Progenitor cell of endocrine pancreas (in vitro differentiated cells): ENCODE data around the gene ZFP90. TPM values are rescaled to one million over a fixed set of nuclear protein-coding genes. Genes with fewer than 3 reads are reported as not detected.

Source experiments
- DNase-seq: peaks from one replicate; pipeline ENCODE4 v3.0.0; 2021; ENCODE audit warnings: low spot score; ENCODE audit not compliant: unreplicated experiment
- H3K27ac Mint-ChIP-seq: 2 replicates; pipeline ENCODE4 v1.8.0; 2021; ENCODE audit warnings: mild to moderate bottlenecking, moderate library complexity, mixed read lengths
- H3K27me3 Mint-ChIP-seq: 2 replicates; pipeline ENCODE4 v1.8.0; 2021; ENCODE audit warnings: mixed read lengths
- H3K36me3 Mint-ChIP-seq: 2 replicates; pipeline ENCODE4 v1.8.0; 2022; ENCODE audit warnings: mixed read lengths; ENCODE audit not compliant: insufficient read depth
- H3K4me1 Mint-ChIP-seq: 2 replicates; pipeline ENCODE4 v1.8.0; 2021; ENCODE audit warnings: low read depth, mixed read lengths
- H3K4me3 Mint-ChIP-seq: 2 replicates; pipeline ENCODE4 v1.8.0; 2021; ENCODE audit warnings: low read depth, mild to moderate bottlenecking, moderate library complexity, mixed read lengths
- H3K9me3 Mint-ChIP-seq: 2 replicates; pipeline ENCODE4 v1.8.0; 2021; ENCODE audit warnings: low read depth, mixed read lengths
- CTCF ChIP-seq: fragments of 200-600 bp; sonication (generic); IDR thresholded peaks from one replicate; pipeline ENCODE4 v1.5.0; 2021; ENCODE audit warnings: antibody characterized with exemption, mild to moderate bottlenecking; ENCODE audit not compliant: unreplicated experiment
- total RNA-seq: library from RNA; stranded (reverse); gene quantifications from 2 replicates; pipeline ENCODE4 v1.2.1, GENCODE V29; 2021

ZFP90 gene
- total RNA-seq, 1 donor from 2014 or later, result 60.3 TPM

GRCh38 chr16:68509381-68509780 is 29.7 kb upstream of the ZFP90 start:
- Mint-ChIP-seq H3K27me3 (peaks cover 48% of the 10 kb centered on the region), H3K36me3 (no peaks in the 10 kb centered on the region), H3K4me3 (no peak overlapping the region), H3K9me3 (no peaks in the 10 kb centered on the region), H3K4me1 (no peaks in the 10 kb centered on the region), H3K27ac (no peak overlapping the region)
- TF ChIP-seq CTCF, result no peak
- DNase-seq, result no peak

GRCh38 chr16:68510775-68511174 is 28.3 kb upstream of the ZFP90 start:
- H3K36me3 Mint-ChIP-seq, result no peaks in the 10 kb centered on the region
- no peaks in the 10 kb centered on the region for H3K9me3 Mint-ChIP-seq
- no peak for TF ChIP-seq CTCF
- H3K27me3 Mint-ChIP-seq, result peaks cover 43% of the 10 kb centered on the region
- no peak overlapping the region for H3K4me3 Mint-ChIP-seq
- no peak overlapping the region for H3K27ac Mint-ChIP-seq
- DNase-seq, result no peak
- H3K4me1 Mint-ChIP-seq, result no peaks in the 10 kb centered on the region

- no peak for TF ChIP-seq CTCF
- no peak overlapping the region for H3K4me3 Mint-ChIP-seq
- H3K9me3 Mint-ChIP-seq, result no peaks in the 10 kb centered on the region
- no peaks in the 10 kb centered on the region for H3K4me1 Mint-ChIP-seq
- H3K27me3 Mint-ChIP-seq, result peaks cover 30% of the 10 kb centered on the region
- DNase-seq, result no peak
- H3K27ac Mint-ChIP-seq, result no peak overlapping the region
- H3K36me3 Mint-ChIP-seq, result no peaks in the 10 kb centered on the region
Observed at GRCh38 chr16:68512183-68512582, 26.9 kb upstream of the ZFP90 start.

- Mint-ChIP-seq H3K4me3 (no peak overlapping the region), H3K27ac (no peak overlapping the region), H3K9me3 (no peaks in the 10 kb centered on the region), H3K27me3 (peaks cover 25% of the 10 kb centered on the region), H3K36me3 (no peaks in the 10 kb centered on the region), H3K4me1 (peaks cover 4% of the 10 kb centered on the region)
- TF ChIP-seq CTCF, result no peak
- no peak for DNase-seq
Observed at GRCh38 chr16:68512742-68513141, 26.3 kb upstream of the ZFP90 start.

- Mint-ChIP-seq H3K36me3 (no peaks in the 10 kb centered on the region), H3K4me3 (no peak overlapping the region), H3K9me3 (no peaks in the 10 kb centered on the region), H3K27ac (no peak overlapping the region), H3K4me1 (peaks cover 4% of the 10 kb centered on the region), H3K27me3 (peaks cover 9% of the 10 kb centered on the region)
- DNase-seq, result no peak
- no peak for TF ChIP-seq CTCF
Observed at GRCh38 chr16:68514511-68514910, 24.6 kb upstream of the ZFP90 start.
